HCT116 (cell line): ENCODE results near the gene SNX25. TPM values are rescaled to one million over a fixed set of nuclear protein-coding genes. Genes with fewer than 3 reads are reported as not detected.

ENCODE experiments used
- ATAC-seq: fragments of 200-7000 bp; cut with Tn5 transposase; 2 replicates; pipeline ENCODE4 v1.9.1; 2020; ENCODE audit warnings: mild to moderate bottlenecking, moderate library complexity
- BruUV-seq: library from RNA; stranded (reverse); fragments of 400-500 nt; replicated peaks from 2 replicates; lab custom pipeline; 2021; lab: Mats Ljungman, UMichigan
- CTCF ChIA-PET: fragments of 300-600 bp; sonication (Branson Sonifier 250); formaldehyde crosslinking; loops from one replicate; lab custom pipeline; 2021; ENCODE audit warnings: antibody characterized with exemption; lab: Charles Lee
- POLR2A ChIA-PET: fragments of 300-600, 350-600 bp; sonication (Branson Sonifier 250); formaldehyde crosslinking; loops from one replicate; lab custom pipeline; 2021; ENCODE audit warnings: antibody characterized with exemption; lab: Charles Lee
- RAD21 ChIA-PET, 2 experiments: fragments of 300-600 bp; sonication (Branson Sonifier 250); formaldehyde crosslinking; loops; one replicate each; lab custom pipeline; 2023; ENCODE audit warnings: low total read pairs in 2 of 2; ENCODE audit not compliant: uncharacterized antibody in 2 of 2, unreplicated experiment in 2 of 2, low non-redundant PET in 1 of 2; lab: Charles Lee
- DNase-seq: peaks from one replicate; pipeline ENCODE4 v3.0.0-alpha.2; 2010; ENCODE audit warnings: low read depth, low spot score
- H2AFZ ChIP-seq: fragments of 200-600 bp; shearing (Covaris generic), sonication (generic); 2 replicates; pipeline ENCODE4 v1.6.1; 2017; ENCODE audit warnings: low read depth, mixed run types, mixed read lengths, antibody characterized with exemption, low read length; ENCODE audit not compliant: poor library complexity, severe bottlenecking
- H3K27ac ChIP-seq: 2 replicates; pipeline ENCODE4 v1.5.1; 2012; ENCODE audit warnings: low read depth, low read length
- H3K27me3 ChIP-seq: fragments of 200-600 bp; sonication (generic); 2 replicates; pipeline ENCODE4 v1.6.1; 2016; ENCODE audit warnings: mixed run types, low read length, mixed read lengths; ENCODE audit not compliant: insufficient read depth
- H3K36me3 ChIP-seq, 2 experiments: fragments of 200-500 bp in 1 of 2; fragments of 200-600 bp in 1 of 2; sonication (Bioruptor generic) in 1 of 2; sonication (generic) in 1 of 2; 2 replicates each; pipeline versions ENCODE4 v1.5.1 to v1.6.1; 2014 to 2016; ENCODE audit warnings: low read length in 2 of 2, inconsistent platforms in 1 of 2, mixed read lengths in 1 of 2, mixed run types in 1 of 2; ENCODE audit not compliant: insufficient read depth in 2 of 2, control insufficient read depth in 1 of 2
- H3K4me1 ChIP-seq, 2 experiments: fragments of 200-600 bp in 1 of 2; sonication (generic) in 1 of 2; 2 replicates each; pipeline versions ENCODE4 v1.5.1 to v1.6.1; 2012 to 2017; ENCODE audit warnings: low read length in 2 of 2, inconsistent platforms in 1 of 2, mild to moderate bottlenecking in 1 of 2, mixed read lengths in 1 of 2, mixed run types in 1 of 2, moderate library complexity in 1 of 2; ENCODE audit not compliant: insufficient read depth in 2 of 2, control insufficient read depth in 1 of 2
- H3K4me2 ChIP-seq: fragments of 200-600 bp; sonication (generic); 2 replicates; pipeline ENCODE4 v1.6.1; 2017; ENCODE audit warnings: mixed run types, low read length, mixed read lengths
- H3K4me3 ChIP-seq, 2 experiments: fragments of 200-600 bp in 1 of 2; sonication (generic) in 1 of 2; replicated peaks in 1 of 2; 2 replicates each; pipeline ENCODE4 v1.5.1; 2011 to 2016; ENCODE audit warnings: low read length in 2 of 2, control low read depth in 1 of 2, low read depth in 1 of 2, mild to moderate bottlenecking in 1 of 2, mixed read lengths in 1 of 2, mixed run types in 1 of 2
- H3K79me2 ChIP-seq: fragments of 200-600 bp; sonication (generic); 2 replicates; pipeline ENCODE4 v1.6.1; 2017; ENCODE audit warnings: mild to moderate bottlenecking, mixed run types, low read length, moderate library complexity, mixed read lengths; ENCODE audit not compliant: insufficient read depth
- H3K9ac ChIP-seq: fragments of 200-600 bp; sonication (generic); 2 replicates; pipeline ENCODE4 v1.6.1; 2016; ENCODE audit warnings: low read length, mixed read lengths
- H3K9me2 ChIP-seq: fragments of 200-600 bp; sonication (generic), shearing (Covaris generic); 2 replicates; pipeline ENCODE4 v1.6.1; 2017; ENCODE audit warnings: mixed run types, mild to moderate bottlenecking, moderate library complexity; ENCODE audit not compliant: insufficient read depth
- H3K9me3 ChIP-seq, 2 experiments: fragments of 200-500 bp in 1 of 2; fragments of 200-600 bp in 1 of 2; sonication (Bioruptor generic) in 1 of 2; sonication (generic) in 1 of 2; 2 replicates each; pipeline ENCODE4 v1.6.1; 2014 to 2017; ENCODE audit warnings: low read length in 2 of 2, mixed read lengths in 2 of 2, inconsistent platforms in 1 of 2, low read depth in 1 of 2, mild to moderate bottlenecking in 1 of 2, mixed run types in 1 of 2, moderate library complexity in 1 of 2; ENCODE audit not compliant: control insufficient read depth in 1 of 2, insufficient read depth in 1 of 2
- H4K20me1 ChIP-seq: fragments of 200-600 bp; sonication (generic), shearing (Covaris generic); 2 replicates; pipeline ENCODE4 v1.6.1; 2017; ENCODE audit warnings: mixed run types, mild to moderate bottlenecking, moderate library complexity; ENCODE audit not compliant: insufficient read depth
- CBX3 ChIP-seq: IDR thresholded peaks from 2 replicates; pipeline ENCODE4 v1.6.1; 2012; ENCODE audit warnings: low read depth
- CEBPB ChIP-seq: IDR thresholded peaks from 2 replicates; pipeline ENCODE4 v1.6.1; 2012; ENCODE audit warnings: low read depth
- CTCF ChIP-seq, 3 experiments: fragments of 200-600 bp in 1 of 3; sonication (generic) in 1 of 3; IDR thresholded peaks in 2 of 3; conservative IDR thresholded peaks in 1 of 3; 2 replicates each; pipeline ENCODE4 v1.5.1; 2012 to 2017; ENCODE audit warnings: low read depth in 2 of 3, low read length in 2 of 3, antibody characterized with exemption in 1 of 3, borderline replicate concordance in 1 of 3, control low read depth in 1 of 3, mild to moderate bottlenecking in 1 of 3, mixed read lengths in 1 of 3, mixed run types in 1 of 3, moderate library complexity in 1 of 3; ENCODE audit not compliant: insufficient read depth in 1 of 3
- EGR1 ChIP-seq: IDR thresholded peaks from 2 replicates; pipeline ENCODE4 v1.6.1; 2012; ENCODE audit warnings: low read depth
- ELF1 ChIP-seq: IDR thresholded peaks from 2 replicates; pipeline ENCODE4 v1.6.1; 2012; ENCODE audit warnings: low read depth, borderline replicate concordance
- EZH2 ChIP-seq: fragments of 200-600 bp; sonication (generic); IDR thresholded peaks from 2 replicates; pipeline ENCODE4 v1.6.1; 2017; ENCODE audit warnings: antibody characterized with exemption, mixed run types
- EZH2phosphoT487 ChIP-seq: fragments of 200-600 bp; IDR thresholded peaks from 2 replicates; pipeline ENCODE4 v1.6.1; 2018; ENCODE audit warnings: antibody characterized with exemption, borderline replicate concordance
- FOSL1 ChIP-seq: IDR thresholded peaks from 2 replicates; pipeline ENCODE4 v1.6.1; 2012; ENCODE audit warnings: low read depth
- JUND ChIP-seq: IDR thresholded peaks from 2 replicates; pipeline ENCODE4 v1.6.1; 2012
- POLR2A ChIP-seq: IDR thresholded peaks from 2 replicates; pipeline ENCODE4 v1.7.0; 2011; ENCODE audit warnings: borderline replicate concordance; ENCODE audit not compliant: insufficient read depth, insufficient read length; ENCODE audit errors: extremely low read depth
- POLR2AphosphoS5 ChIP-seq: IDR thresholded peaks from 2 replicates; pipeline ENCODE4 v1.6.1; 2011; ENCODE audit warnings: mild to moderate bottlenecking, low read depth, low read length, moderate library complexity
- RAD21 ChIP-seq: IDR thresholded peaks from 2 replicates; pipeline ENCODE4 v1.6.1; 2012; ENCODE audit warnings: low read depth, mild to moderate bottlenecking
- SIN3A ChIP-seq: IDR thresholded peaks from 2 replicates; pipeline ENCODE4 v1.6.1; 2012; ENCODE audit warnings: low read depth
- SP1 ChIP-seq: IDR thresholded peaks from 2 replicates; pipeline ENCODE4 v1.6.1; 2012; ENCODE audit warnings: low read depth
- YY1 ChIP-seq: IDR thresholded peaks from 2 replicates; pipeline ENCODE4 v1.6.1; 2011; ENCODE audit warnings: low read length, low read depth, moderate library complexity, mild to moderate bottlenecking; ENCODE audit not compliant: insufficient replicate concordance; ENCODE audit errors: extremely low read depth
- ZBTB33 ChIP-seq: IDR thresholded peaks from 2 replicates; pipeline ENCODE4 v1.6.1; 2011; ENCODE audit warnings: mild to moderate bottlenecking, low read length, moderate library complexity; ENCODE audit not compliant: insufficient replicate concordance; ENCODE audit errors: extremely low read depth
- ZFX ChIP-seq: fragments of 450-650 bp; IDR thresholded peaks from 2 replicates; pipeline ENCODE4 v1.6.1; 2017
- ZNF274 ChIP-seq: fragments of 200-500 bp; sonication (Bioruptor generic); IDR thresholded peaks from 2 replicates; pipeline ENCODE4 v1.6.1; 2014; ENCODE audit warnings: mild to moderate bottlenecking, low read depth, low read length, inconsistent platforms
- intact Hi-C: fragments of 100-400 bp; cut with micrococcal nuclease; formaldehyde crosslinking; loops from 2 replicates; pipeline ENCODE4 v1.10.0; 2022
- total RNA-seq: library from RNA; stranded (reverse); gene quantifications from one replicate; pipeline ENCODE4 v1.2.1, GENCODE V29; 2021; ENCODE audit not compliant: unreplicated experiment
- TF ChIP-seq, protein P1 (sequence below): IDR thresholded peaks from 2 replicates; pipeline ENCODE4 v1.6.1; 2012
- TF ChIP-seq, protein P2 (sequence below): IDR thresholded peaks from 2 replicates; pipeline ENCODE4 v1.6.1; 2012

SNX25 gene
- total RNA-seq, 1 experiment from 2014 or later = 20.9 TPM

- BruUV-seq = no TSS peak
- CTCF ChIA-PET = no interaction called here
- H3K9ac ChIP-seq = no peak overlapping the region
Observed at GRCh38 chr4:185285632-185286393, 76.4 kb downstream of the SNX25 start.

More at GRCh38 chr4:185285632-185286393, 76.4 kb downstream of the SNX25 start:
- DNase-seq = no peak
- ChIA-PET RAD21 (no interaction called here), POLR2A (interaction anchor here (1.0 kb wide), 1 partner anchor 13 kb away, joined by 3 read pairs; no protein-coding TSS in a partner anchor)
- peaks cover 0 to 6% of the 10 kb centered on the region in 2 experiments; a peak in 1 of 4 replicates for H3K36me3 ChIP-seq
- intact Hi-C loops = no loop called here
- H3K9me3 ChIP-seq = no peaks in the 10 kb centered on the region
- H3K79me2 ChIP-seq = no peaks in the 10 kb centered on the region
- no peak overlapping the region for H2AFZ ChIP-seq
- TF ChIP-seq SP1 = no peak
- TF ChIP-seq CEBPB = no peak
- TF ChIP-seq ZBTB33 = no peak
- no peak for TF ChIP-seq EGR1
- TF ChIP-seq RAD21 = no peak
- TF ChIP-seq FOSL1 = no peak
- TF ChIP-seq EZH2 = no peak
- no peak for TF ChIP-seq ZFX
- no peak for TF ChIP-seq YY1
- TF ChIP-seq POLR2A = no peak
- TF ChIP-seq, protein P1, sequence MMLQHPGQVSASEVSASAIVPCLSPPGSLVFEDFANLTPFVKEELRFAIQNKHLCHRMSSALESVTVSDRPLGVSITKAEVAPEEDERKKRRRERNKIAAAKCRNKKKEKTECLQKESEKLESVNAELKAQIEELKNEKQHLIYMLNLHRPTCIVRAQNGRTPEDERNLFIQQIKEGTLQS = no peak
- TF ChIP-seq ZNF274 = no peak
- TF ChIP-seq ELF1 = no peak
- no peak for TF ChIP-seq CTCF (IDR thresholded peaks at IDR 0.05 in 2 of 3, conservative IDR thresholded peaks at IDR 0.05 in 1 of 3; ENCODE audit: borderline replicate concordance in 1 of 3, insufficient read depth in 1 of 3, low read depth in 2 of 3, low read length in 2 of 3)
- no peak for TF ChIP-seq SIN3A
- no peak for TF ChIP-seq JUND
- no peak for TF ChIP-seq EZH2phosphoT487
- TF ChIP-seq CBX3 = no peak
- TF ChIP-seq, protein P2, sequence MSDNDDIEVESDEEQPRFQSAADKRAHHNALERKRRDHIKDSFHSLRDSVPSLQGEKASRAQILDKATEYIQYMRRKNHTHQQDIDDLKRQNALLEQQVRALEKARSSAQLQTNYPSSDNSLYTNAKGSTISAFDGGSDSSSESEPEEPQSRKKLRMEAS = no peak
- TF ChIP-seq POLR2AphosphoS5 = no peak
- H3K9me2 ChIP-seq = no peaks in the 10 kb centered on the region
- no peak for ATAC-seq
- H3K4me2 ChIP-seq = no peak overlapping the region
- H3K27me3 ChIP-seq = no peaks in the 10 kb centered on the region
- no peak overlapping the region for H3K4me3 ChIP-seq
- no peaks in the 10 kb centered on the region for H4K20me1 ChIP-seq
- H3K4me1 ChIP-seq = peaks cover 19 to 24% of the 10 kb centered on the region in 2 experiments
- H3K27ac ChIP-seq = no peak overlapping the region
